GM18861 (cell line): ENCODE data around the gene DHRS1.

Experiments used
- ATAC-seq: cut with Tn5 transposase; IDR thresholded peaks from one replicate; pipeline ENCODE4 v1.9.1; 2021; ENCODE audit not compliant: unreplicated experiment

Gene DHRS1

GRCh38 chr14:24285351-24285750 is 14.2 kb downstream of the DHRS1 start:
- no peak for ATAC-seq

GRCh38 chr14:24284501-24285035 is 15.0 kb downstream of the DHRS1 start:
- ATAC-seq = no peak

GRCh38 chr14:24283796-24284460 is 15.7 kb downstream of the DHRS1 start:
- no peak for ATAC-seq

- ATAC-seq = no peak
These were observed 16.8 kb downstream of the DHRS1 start for GRCh38 chr14:24282736-24283135.

- no peak for ATAC-seq
These were observed 17.9 kb downstream of the DHRS1 start for GRCh38 chr14:24281636-24282035.

GRCh38 chr14:24280797-24281460 is 18.7 kb downstream of the DHRS1 start:
- ATAC-seq = no peak

- ATAC-seq = peak; percentile 74
These were observed 20.0 kb downstream of the DHRS1 start for GRCh38 chr14:24279301-24280186.

GRCh38 chr14:24278424-24278823 is 21.2 kb downstream of the DHRS1 start:
- no peak for ATAC-seq

- no peak for ATAC-seq
These were observed 21.8 kb downstream of the DHRS1 start for GRCh38 chr14:24277606-24278321.

GRCh38 chr14:24277071-24277470 is 22.5 kb downstream of the DHRS1 start:
- ATAC-seq = no peak

- peak; percentile 43 for ATAC-seq
These were observed 25.5 kb downstream of the DHRS1 start for GRCh38 chr14:24274101-24274543.

- no peak for ATAC-seq
These were observed 26.1 kb downstream of the DHRS1 start for GRCh38 chr14:24273422-24273998.

GRCh38 chr14:24272467-24272866 is 27.1 kb downstream of the DHRS1 start:
- no peak for ATAC-seq

- no peak for ATAC-seq
These were observed 27.7 kb downstream of the DHRS1 start for GRCh38 chr14:24271834-24272263.

GRCh38 chr14:24271134-24271833 is 28.3 kb downstream of the DHRS1 start, which contains the start of gene RABGGTA:
RABGGTA (minus strand) TSS chr14:24271597; CDS start chr14:24271115, 482 bp downstream.
- peak; percentile 71 for ATAC-seq

- ATAC-seq = no peak
These were observed 28.9 kb downstream of the DHRS1 start for GRCh38 chr14:24270537-24271133.

- no peak for ATAC-seq
These were observed 29.6 kb downstream of the DHRS1 start for GRCh38 chr14:24269910-24270536.

- ATAC-seq = no peak
These were observed 30.2 kb downstream of the DHRS1 start for GRCh38 chr14:24269368-24269767.

GRCh38 chr14:24268225-24268624 is 31.4 kb downstream of the DHRS1 start:
- ATAC-seq = no peak
